Activated naive CD4-positive, alpha-beta T cell treated with Interleukin-2 at 50 U/mL for 16 hours (primary cell): ENCODE data around the gene RPL22.

Source experiments
- DNase-seq: peaks from one replicate; pipeline ENCODE4 v3.0.0-alpha.2; 2020

The RPL22 gene

DNA sequence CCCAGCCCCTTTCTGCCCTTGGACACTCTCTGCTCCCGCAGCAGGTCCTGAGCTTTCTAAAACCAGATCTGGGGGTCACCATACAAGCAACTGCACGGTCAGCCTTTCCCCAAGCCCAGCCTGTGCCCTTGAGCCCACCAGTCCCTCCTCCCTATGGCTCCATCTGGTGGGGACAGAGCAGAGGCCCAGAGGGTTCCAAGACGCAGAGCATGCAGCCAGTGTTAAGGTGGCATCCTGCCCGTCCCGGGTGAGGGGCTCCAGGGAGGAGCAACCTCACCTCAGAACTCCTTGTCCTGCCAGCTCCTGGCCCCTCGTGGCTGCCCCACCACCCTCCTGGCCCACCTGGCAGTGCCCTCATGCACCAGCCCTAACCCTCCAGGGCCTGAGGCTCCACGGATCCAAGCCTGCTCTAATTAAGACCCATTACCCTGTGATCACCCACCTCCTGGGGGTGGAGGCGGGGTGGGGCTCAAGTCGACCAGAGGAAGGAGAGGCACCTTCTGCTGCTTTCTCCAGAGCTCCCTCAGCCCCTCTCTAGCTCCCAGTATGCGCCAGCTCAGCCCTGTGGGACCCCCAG, 27.8 kb downstream of the RPL22 start:
- no peak for DNase-seq

DNA sequence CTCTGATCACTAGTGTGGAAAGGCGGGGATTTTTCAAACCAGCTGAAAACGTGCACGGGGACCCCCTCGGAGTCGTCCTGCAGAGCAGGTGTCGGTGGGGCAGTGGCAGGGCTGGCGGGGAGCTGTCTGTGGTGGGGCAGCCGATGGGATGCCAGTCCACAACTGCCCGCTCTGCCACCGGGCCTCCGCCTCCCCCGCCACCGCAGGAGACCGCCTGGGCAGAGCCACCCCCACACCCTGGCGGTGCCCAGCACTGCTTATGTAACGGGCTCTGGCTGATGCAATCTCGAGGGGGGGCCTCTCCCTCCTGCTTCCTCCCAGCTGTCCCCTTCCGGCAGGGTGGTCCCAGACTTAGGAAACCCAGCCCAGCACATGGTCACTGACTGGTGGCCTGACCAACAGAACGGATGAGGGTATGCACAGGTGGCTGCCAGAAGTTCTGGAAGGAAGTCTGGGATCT, 28.6 kb downstream of the RPL22 start:
- DNase-seq = no peak

DNA sequence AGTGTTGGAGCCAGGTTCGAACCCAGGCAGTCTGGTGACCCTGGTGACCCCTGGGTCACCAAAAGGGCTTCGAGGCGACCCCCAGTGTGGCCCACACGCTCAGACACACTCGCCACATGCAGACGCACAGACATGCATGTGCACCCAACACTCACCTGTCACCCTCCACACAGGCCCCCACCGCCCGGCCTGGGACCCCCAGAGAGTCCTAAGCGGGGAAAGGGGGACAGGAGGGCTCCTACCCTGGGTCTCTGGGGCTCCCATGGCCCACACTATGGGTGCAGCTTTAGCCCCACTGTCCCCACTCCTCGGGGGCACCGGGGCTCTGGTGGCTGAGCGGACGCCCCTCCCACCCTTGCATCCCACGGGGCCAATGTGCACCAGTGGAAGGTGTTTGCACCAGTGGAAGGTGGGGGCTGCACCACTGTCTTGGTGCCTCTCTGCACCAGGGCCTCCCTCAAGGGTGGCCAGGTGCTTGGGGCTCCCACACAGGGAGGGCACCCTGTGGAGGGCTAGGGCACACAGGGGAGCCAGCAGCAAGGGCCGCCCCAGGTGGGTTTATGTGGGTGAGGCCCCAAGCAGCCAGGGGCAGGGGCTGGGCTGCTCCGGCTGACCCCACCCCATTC, 29.2 kb downstream of the RPL22 start:
- DNase-seq = no peak

- DNase-seq = no peak
Observed at GRCh38 chr1:6168947-6169586, 30.3 kb downstream of the RPL22 start.

- no peak for DNase-seq
Observed at GRCh38 chr1:6167391-6168303, 31.7 kb downstream of the RPL22 start.

- no peak for DNase-seq
Observed at GRCh38 chr1:6166655-6167390, 32.6 kb downstream of the RPL22 start.

- DNase-seq = no peak
Observed at GRCh38 chr1:6166221-6166620, 33.2 kb downstream of the RPL22 start.

GRCh38 chr1:6165441-6165985, 33.9 kb downstream of the RPL22 start:
- DNase-seq = no peak

DNA sequence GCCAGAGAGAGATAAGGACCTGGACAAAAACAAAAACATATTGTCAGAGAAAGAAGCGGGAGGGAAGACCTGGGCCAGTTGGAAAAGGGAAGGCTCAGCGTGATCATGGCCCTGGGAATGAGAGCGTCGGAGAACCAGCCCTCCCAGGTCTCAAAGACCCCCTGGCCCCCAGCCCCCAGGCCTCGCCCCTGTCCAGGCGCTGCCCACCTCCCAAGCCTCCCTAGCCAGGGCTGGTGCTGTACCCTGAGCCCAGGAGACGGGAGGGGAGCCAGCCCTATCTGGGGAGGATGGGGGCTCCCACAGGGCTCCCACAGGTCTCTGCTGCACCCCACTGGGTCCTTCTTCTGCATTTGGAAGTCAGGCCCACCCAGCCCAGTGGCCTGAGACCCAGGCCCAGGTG, 34.4 kb downstream of the RPL22 start:
- no peak for DNase-seq

GRCh38 chr1:6163973-6164617, 35.3 kb downstream of the RPL22 start:
- no peak for DNase-seq

DNA sequence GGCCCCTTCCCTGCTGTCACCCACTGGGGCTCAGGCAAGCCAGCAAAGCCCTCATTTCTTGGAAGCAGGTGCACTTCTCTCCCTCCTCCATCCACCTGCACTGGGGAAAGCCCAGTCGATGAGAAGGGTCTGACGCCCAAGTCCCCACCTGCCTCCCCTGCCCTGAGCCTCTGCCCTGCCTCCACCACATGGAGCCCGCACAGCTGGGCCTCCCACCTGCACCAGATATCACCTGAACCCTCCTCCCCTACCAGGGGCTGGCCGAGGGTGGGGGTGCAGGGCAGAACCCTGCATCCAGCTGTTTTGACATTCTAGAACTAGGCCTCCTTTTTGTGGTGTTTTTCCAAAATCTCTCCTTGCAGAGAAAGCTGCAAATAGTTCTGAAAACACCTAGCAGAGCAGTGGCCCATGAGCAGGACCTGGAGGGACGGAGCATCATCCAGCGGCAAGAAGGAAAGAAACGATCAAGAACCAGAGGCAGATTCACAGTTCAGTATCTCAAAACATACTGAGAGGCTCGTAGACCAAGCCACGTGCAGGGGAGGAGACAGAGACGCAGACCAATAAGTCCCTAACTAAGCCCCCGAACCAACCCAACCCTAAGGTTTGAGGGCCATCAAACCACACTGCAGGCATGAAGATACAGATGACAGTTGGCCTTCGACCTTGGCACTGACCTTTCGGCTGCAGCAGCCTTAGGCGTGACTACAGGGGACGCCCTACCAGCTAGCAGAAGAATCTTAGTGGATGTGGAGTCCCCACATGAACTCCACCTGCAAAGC, 36.0 kb downstream of the RPL22 start:
- no peak for DNase-seq

GRCh38 chr1:6162773-6163172, 36.6 kb downstream of the RPL22 start:
- DNase-seq = no peak

DNA sequence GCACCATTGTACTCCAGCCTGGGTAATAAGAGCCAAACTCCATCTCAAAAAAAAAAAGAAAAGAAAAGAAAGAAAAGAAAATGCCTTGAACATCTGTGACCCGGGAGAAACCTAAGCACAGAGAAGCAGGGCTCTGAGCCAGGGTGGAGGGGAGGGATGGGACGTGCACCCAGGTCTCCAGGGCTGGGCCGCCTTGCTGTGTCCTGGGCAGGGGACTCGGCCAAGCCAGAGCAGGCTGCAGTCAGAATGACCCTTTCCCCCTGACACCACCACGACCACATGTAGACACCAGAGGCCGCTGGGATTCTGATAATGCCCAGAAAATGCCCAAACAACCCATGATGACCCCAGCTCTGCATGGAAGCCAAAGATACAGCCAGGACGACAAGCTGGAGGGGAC, 37.1 kb downstream of the RPL22 start:
- no peak for DNase-seq

GRCh38 chr1:6158181-6158580, 41.2 kb downstream of the RPL22 start:
- no peak for DNase-seq

DNA sequence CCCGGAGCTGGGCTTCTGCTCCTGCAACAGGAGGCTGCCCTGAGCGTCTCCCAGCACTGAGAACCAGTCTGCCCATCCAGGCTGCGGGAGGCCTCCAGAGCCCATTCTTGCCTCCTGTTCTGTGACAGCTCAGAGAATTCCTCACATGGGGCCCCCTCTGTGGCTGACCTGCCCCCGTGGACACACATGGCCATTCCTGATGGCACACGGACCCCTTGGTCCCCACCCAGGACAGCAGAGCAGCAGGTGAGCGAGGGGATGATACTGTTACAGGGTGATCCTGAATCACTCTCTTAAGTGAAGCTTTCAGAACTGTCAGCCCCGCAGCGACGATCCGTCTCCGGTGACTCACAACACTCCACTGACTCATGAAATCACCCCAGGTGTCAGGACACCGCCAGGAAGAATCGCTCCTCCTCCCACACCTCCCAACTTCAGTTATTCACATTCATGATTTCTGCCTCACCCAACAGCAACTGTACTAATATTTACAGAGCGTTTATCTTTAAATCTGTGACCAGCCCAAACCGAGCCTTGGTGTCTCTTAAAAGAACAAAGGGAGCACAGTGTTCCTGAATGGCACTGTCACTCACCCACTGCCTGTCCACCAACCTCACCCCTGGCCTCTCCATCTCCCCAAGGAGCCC, 41.7 kb downstream of the RPL22 start:
- peak; percentile 42 for DNase-seq

DNA sequence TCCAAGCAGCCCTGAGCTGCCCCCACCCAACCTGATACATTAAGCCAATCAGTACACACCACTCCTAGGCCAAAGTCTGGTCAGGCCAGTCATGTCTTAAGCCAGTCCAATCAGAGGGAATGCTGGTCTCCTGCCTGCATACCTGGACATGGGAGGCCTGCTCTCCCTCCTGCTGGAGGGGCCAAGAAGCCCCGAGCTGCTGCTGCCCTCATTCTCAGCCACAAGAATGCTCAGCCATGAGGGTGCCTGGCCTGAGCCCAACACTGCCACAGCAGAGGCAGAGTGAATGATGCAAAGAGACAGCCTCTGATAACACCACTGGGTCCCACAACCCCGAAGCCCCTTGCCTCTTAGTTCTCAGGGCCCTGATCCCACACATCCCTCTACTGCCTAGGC, 42.3 kb downstream of the RPL22 start:
- no peak for DNase-seq

GRCh38 chr1:6154525-6155319, 44.7 kb downstream of the RPL22 start:
- no peak for DNase-seq

DNA sequence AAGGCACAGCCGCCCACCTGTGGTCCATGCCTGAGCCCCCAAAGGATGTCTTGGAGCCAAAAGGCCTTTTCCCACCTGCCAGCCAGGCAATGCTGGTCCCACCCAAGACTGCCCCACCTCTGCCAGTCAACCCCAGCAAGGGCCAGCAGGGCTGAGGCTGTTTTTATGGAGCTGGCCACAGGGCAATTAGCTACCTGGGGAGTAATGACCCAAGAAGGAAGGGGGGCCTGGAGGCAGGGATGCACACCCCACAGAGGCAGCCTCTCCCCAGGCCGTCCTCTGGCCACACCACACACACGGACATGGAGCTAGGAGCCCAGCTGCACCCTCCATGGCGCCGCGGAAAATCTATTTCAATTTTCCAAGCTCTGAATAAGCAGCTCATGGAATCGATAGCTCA, 46.5 kb downstream of the RPL22 start:
- no peak for DNase-seq

GRCh38 chr1:6152181-6152580, 47.2 kb downstream of the RPL22 start:
- DNase-seq = no peak
